A549 (cell line): ENCODE measurements around the gene PI4KA.

ENCODE experiments used
- CHD2 ChIP-seq: fragments of 150-350 bp; IDR thresholded peaks from 2 replicates; pipeline ENCODE4 v1.6.1; 2014; ENCODE audit warnings: low read length; ENCODE audit not compliant: partially characterized antibody
- CHD4 ChIP-seq: fragments of 200-600 bp; sonication (generic); IDR thresholded peaks from 2 replicates; pipeline ENCODE4 v1.6.1; 2016; ENCODE audit warnings: antibody characterized with exemption, mild to moderate bottlenecking, borderline replicate concordance
- EHMT2 ChIP-seq: fragments of 200-600 bp; sonication (generic); IDR thresholded peaks from 2 replicates; pipeline ENCODE4 v1.6.1; 2016; ENCODE audit warnings: antibody characterized with exemption, low read depth, mild to moderate bottlenecking, moderate library complexity
- EP300 ChIP-seq, 2 experiments: fragments of >200 bp; sonication (Bioruptor Twin); formaldehyde crosslinking; IDR thresholded peaks; 2 replicates in 1 of 2; 3 replicates in 1 of 2; pipeline ENCODE4 v1.6.1; 2016 to 2017
- HEYL ChIP-seq: fragments of 250-450 bp; sonication (Bioruptor Pico); IDR thresholded peaks from 2 replicates; pipeline ENCODE4 v1.8.0; 2021; ENCODE audit warnings: mild to moderate bottlenecking, moderate library complexity
- KDM1A ChIP-seq: fragments of 200-600 bp; sonication (generic); IDR thresholded peaks from 2 replicates; pipeline ENCODE4 v1.6.1; 2016; ENCODE audit warnings: low read depth, mild to moderate bottlenecking
- MYC ChIP-seq: IDR thresholded peaks from 2 replicates; pipeline ENCODE4 v1.6.1; 2012; ENCODE audit warnings: mild to moderate bottlenecking, inconsistent platforms, low read length, improper control_type of control experiment, borderline replicate concordance
- NR3C1 ChIP-seq: fragments of >200 bp; sonication (Bioruptor Twin); formaldehyde crosslinking; IDR thresholded peaks from 3 replicates; pipeline ENCODE4 v1.6.1; 2017
- POLR2A ChIP-seq: IDR thresholded peaks from 2 replicates; pipeline ENCODE4 v1.6.1; 2012; ENCODE audit warnings: mild to moderate bottlenecking, low read length
- RAD21 ChIP-seq, 2 experiments: fragments of >200 bp in 1 of 2; sonication (Bioruptor Twin) in 1 of 2; formaldehyde crosslinking in 1 of 2; IDR thresholded peaks in 1 of 2; conservative IDR thresholded peaks in 1 of 2; 2 replicates in 1 of 2; 3 replicates in 1 of 2; pipeline ENCODE4 v1.6.1; 2012 to 2018; ENCODE audit warnings: inconsistent platforms in 1 of 2
- RCOR1 ChIP-seq: fragments of 150-350 bp; IDR thresholded peaks from 2 replicates; pipeline ENCODE4 v1.6.1; 2014; ENCODE audit warnings: antibody characterized with exemption, low read length, low read depth
- SMC3 ChIP-seq: fragments of >200 bp; sonication (Bioruptor Twin); formaldehyde crosslinking; IDR thresholded peaks from 3 replicates; pipeline ENCODE4 v1.6.1; 2018; ENCODE audit warnings: inconsistent platforms
- TF ChIP-seq, protein P1 (sequence below): fragments of >200 bp; sonication (Bioruptor Twin); formaldehyde crosslinking; IDR thresholded peaks from 3 replicates; pipeline ENCODE4 v1.5.1; 2016
- TF ChIP-seq, protein P2 (sequence below): fragments of 450-650 bp; IDR thresholded peaks from 2 replicates; pipeline ENCODE4 v1.6.1; 2014; ENCODE audit warnings: antibody characterized with exemption

DNA sequence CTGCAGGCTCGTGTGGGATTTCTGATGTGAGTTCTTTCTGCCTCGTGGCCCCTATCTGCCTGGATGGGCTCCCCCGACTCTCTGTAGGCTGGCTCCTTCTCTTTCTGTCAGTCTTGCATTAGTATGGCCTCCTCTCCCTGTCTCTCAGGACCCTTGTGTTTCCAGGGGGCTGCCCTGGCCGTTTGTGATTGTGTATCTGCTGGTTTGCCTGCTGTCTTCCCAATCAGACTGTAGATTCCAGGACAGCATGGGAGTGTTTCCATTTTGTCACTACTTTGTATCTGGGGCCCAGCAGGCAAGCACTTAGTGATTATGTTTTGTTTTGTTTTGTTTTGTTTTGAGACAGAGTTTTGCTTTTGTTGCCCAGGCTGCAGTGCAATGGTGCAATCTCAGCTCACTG, 25.8 kb upstream of the PI4KA start:
- TF ChIP-seq MYC (no peak), CHD2 (no peak), SMC3 (no peak), CHD4 (no peak), POLR2A (no peak), RAD21 (conservative IDR thresholded peaks at IDR 0.05 in 1 of 2, IDR thresholded peaks at IDR 0.05 in 1 of 2) (no peak), EP300 (IDR thresholded peaks at IDR 0.05) (no peak), RCOR1 (no peak), EHMT2 (no peak), HEYL (no peak), NR3C1 (no peak), KDM1A (no peak)
- TF ChIP-seq, protein P1, sequence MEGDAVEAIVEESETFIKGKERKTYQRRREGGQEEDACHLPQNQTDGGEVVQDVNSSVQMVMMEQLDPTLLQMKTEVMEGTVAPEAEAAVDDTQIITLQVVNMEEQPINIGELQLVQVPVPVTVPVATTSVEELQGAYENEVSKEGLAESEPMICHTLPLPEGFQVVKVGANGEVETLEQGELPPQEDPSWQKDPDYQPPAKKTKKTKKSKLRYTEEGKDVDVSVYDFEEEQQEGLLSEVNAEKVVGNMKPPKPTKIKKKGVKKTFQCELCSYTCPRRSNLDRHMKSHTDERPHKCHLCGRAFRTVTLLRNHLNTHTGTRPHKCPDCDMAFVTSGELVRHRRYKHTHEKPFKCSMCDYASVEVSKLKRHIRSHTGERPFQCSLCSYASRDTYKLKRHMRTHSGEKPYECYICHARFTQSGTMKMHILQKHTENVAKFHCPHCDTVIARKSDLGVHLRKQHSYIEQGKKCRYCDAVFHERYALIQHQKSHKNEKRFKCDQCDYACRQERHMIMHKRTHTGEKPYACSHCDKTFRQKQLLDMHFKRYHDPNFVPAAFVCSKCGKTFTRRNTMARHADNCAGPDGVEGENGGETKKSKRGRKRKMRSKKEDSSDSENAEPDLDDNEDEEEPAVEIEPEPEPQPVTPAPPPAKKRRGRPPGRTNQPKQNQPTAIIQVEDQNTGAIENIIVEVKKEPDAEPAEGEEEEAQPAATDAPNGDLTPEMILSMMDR, result no peak
- TF ChIP-seq, protein P2, sequence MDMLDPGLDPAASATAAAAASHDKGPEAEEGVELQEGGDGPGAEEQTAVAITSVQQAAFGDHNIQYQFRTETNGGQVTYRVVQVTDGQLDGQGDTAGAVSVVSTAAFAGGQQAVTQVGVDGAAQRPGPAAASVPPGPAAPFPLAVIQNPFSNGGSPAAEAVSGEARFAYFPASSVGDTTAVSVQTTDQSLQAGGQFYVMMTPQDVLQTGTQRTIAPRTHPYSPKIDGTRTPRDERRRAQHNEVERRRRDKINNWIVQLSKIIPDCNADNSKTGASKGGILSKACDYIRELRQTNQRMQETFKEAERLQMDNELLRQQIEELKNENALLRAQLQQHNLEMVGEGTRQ, result no peak
